ENCODE results near the gene RNASET2.

Gene RNASET2

DNA sequence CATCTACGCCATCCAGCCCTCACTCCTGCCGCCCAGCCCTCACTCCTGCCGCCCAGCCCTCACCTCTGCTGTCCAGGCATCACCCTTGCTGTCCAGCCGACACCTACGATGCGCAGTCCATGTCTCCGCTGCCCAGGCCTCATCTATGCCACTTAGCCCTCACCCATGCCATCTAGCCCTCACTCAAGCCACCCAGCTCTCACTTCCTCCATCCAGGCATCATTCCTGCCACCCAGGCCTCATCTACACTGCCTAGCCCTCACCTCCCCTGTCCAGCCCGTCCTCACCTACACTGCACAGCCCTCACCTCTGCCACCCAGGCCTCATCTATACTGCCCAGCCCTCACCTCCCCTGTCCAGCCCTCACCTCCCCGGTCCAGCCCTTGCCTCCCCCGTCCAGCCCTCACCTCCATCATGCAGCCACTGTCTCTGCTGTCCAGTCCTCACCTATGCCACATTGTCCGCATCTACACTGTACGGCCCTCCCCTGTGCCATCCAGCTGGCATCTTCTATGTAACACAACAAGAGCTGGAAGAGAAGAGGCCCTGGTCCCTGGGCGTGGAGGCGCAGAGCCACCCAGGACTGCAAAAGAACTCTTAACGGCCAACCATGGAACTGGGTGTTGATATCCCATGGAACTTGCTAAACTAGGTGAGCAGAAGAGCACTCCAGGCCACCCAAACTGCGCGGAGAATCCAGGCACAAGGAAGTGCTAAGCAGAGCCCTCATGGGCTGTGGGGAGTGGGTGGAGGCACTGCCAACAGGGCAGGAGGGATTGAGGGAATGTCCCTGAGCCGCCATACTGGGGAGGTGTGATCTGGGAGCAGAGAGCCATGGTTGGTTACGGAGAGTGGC is 31.0 kb downstream of the RNASET2 start:
- Histone ChIP-seq H2AFZ (ENCODE audit: low read length) (no peak overlapping the region), H3K23ac (ENCODE audit: low read depth, low read length, poor library complexity) (peak overlapping the region; percentile 74), H3K14ac (ENCODE audit: low read length) (no peak overlapping the region), H2AK5ac (ENCODE audit: low read depth, low read length) (no peak overlapping the region), H2BK5ac (ENCODE audit: low read length) (no peak overlapping the region), H3K36me3 (replicated peaks in 1 of 2; ENCODE audit: control insufficient read depth in 2 of 2, insufficient read depth in 2 of 2, low read length in 2 of 2) (peaks cover 0 to 6% of the 10 kb centered on the region in 2 donors), H3K4me1 (ENCODE audit: control insufficient read depth in 2 of 2, insufficient read depth in 1 of 2, low read depth in 1 of 2, low read length in 2 of 2) (peaks cover 15 to 20% of the 10 kb centered on the region in 2 donors), H4K8ac (ENCODE audit: low read depth, low read length) (peak overlapping the region; percentile 74), H3K4ac (ENCODE audit: low read length) (no peak overlapping the region), H2BK12ac (ENCODE audit: low read length) (no peak overlapping the region), H3K27ac (replicated peaks; ENCODE audit: low read length) (no peak overlapping the region), H4K91ac (ENCODE audit: low read depth, low read length, poor library complexity) (no peak overlapping the region), H2BK15ac (ENCODE audit: low read length) (no peak overlapping the region), H3K18ac (ENCODE audit: low read length) (peak overlapping the region; percentile 35), H2BK120ac (ENCODE audit: low read depth, low read length) (no peak overlapping the region), H3K4me2 (ENCODE audit: insufficient read depth, low read length, poor library complexity, severe bottlenecking) (no peak overlapping the region), H3K4me3 (ENCODE audit: low read length in 2 of 2) (no peak overlapping the region), H3K27me3 (ENCODE audit: control insufficient read depth in 3 of 3, insufficient read depth in 3 of 3, low read depth in 1 of 3, low read length in 3 of 3) (peaks cover 0 to 2% (median 0%) of the 10 kb centered on the region in 3 experiments), H3K9ac (ENCODE audit: low read depth, low read length, poor library complexity) (peak overlapping the region; percentile 78), H3K9me3 (replicated peaks in 1 of 2; ENCODE audit: control insufficient read depth in 2 of 2, insufficient read depth in 1 of 2, low read depth in 1 of 2, low read length in 2 of 2) (peaks cover 0 to 3% of the 10 kb centered on the region in 2 donors), H3K79me1 (ENCODE audit: low read depth, low read length) (peaks cover 1% of the 10 kb centered on the region)
- no peak for DNase-seq (ENCODE audit: low spot score)
- WGBS, 2 donors (ENCODE audit: extremely low coverage in 2 of 2, insufficient read length in 2 of 2, insufficient replicate concordance in 1 of 2), result no CpG with 5 or more reads among the region's 19 CpGs

DNA sequence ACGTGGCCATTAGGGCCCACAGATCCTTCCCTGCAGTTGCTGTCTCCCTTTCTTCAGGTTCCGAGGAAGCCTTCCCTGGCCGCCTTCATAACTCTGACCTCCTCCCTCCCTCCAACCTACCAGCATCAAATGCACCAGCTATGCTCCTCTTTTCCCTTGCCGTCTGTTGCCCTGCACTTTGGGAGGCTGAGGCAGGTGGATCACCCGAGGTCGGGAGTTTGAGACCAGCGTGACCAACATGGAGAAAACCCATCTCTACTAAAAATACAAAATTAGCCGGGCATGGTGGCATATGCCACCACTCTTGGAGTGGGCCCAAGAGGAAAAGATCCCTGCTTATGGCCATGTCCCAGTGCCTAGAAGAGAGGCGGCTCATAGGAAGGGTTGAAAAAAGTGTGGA is 31.8 kb downstream of the RNASET2 start:
- no peak overlapping the region for H3K4me2 ChIP-seq (ENCODE audit: insufficient read depth, low read length, poor library complexity, severe bottlenecking)
- H2AK5ac ChIP-seq (ENCODE audit: low read depth, low read length), result no peak overlapping the region
- DNase-seq (ENCODE audit: low spot score), result no peak

DNA sequence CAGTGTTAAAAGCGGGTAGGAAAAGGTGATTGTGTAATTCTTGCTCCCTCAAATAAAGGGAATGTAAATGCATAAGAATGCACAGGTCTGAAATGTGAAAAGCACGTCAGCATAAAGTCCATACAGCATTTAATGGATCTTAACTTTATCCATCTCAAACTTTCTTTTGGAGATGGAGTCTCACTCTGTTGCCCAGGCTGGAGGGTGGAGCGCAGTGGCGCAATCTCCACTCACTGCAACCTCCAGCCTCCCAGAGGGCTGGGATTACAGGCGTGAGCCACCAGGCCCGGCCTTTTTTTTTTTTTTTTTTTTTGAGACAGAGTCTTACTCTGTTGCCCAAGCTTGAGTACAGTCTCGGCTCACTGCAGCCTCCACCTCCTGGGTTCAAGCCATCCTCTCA is 33.4 kb downstream of the RNASET2 start:
- no peak overlapping the region for H2BK120ac ChIP-seq (ENCODE audit: low read depth, low read length)
- no peaks in the 10 kb centered on the region for H3K36me3 ChIP-seq (replicated peaks in 1 of 2; ENCODE audit: control insufficient read depth in 2 of 2, insufficient read depth in 2 of 2, low read length in 2 of 2)
- H2AFZ ChIP-seq (ENCODE audit: low read length), result no peak overlapping the region
- H3K23ac ChIP-seq (ENCODE audit: low read depth, low read length, poor library complexity), result no peak overlapping the region
- peaks cover 0 to 13% of the 10 kb centered on the region in 2 donors for H3K9me3 ChIP-seq (replicated peaks in 1 of 2; ENCODE audit: control insufficient read depth in 2 of 2, insufficient read depth in 1 of 2, low read depth in 1 of 2, low read length in 2 of 2)
- no peak overlapping the region for H3K4ac ChIP-seq (ENCODE audit: low read length)
- no peak overlapping the region for H3K14ac ChIP-seq (ENCODE audit: low read length)
- no peak overlapping the region for H3K9ac ChIP-seq (ENCODE audit: low read depth, low read length, poor library complexity)
- no peak overlapping the region for H3K27ac ChIP-seq (replicated peaks; ENCODE audit: low read length)
- H3K79me1 ChIP-seq (ENCODE audit: low read depth, low read length), result no peaks in the 10 kb centered on the region
- WGBS, 2 donors (ENCODE audit: extremely low coverage in 2 of 2, insufficient read length in 2 of 2, insufficient replicate concordance in 1 of 2), result no CpG with 5 or more reads among the region's 7 CpGs
- peaks cover 9 to 20% of the 10 kb centered on the region in 2 donors for H3K4me1 ChIP-seq (ENCODE audit: control insufficient read depth in 2 of 2, insufficient read depth in 1 of 2, low read depth in 1 of 2, low read length in 2 of 2)
- H2BK5ac ChIP-seq (ENCODE audit: low read length), result no peak overlapping the region
- H2BK12ac ChIP-seq (ENCODE audit: low read length), result no peak overlapping the region
- H2AK5ac ChIP-seq (ENCODE audit: low read depth, low read length), result no peak overlapping the region
- H3K4me2 ChIP-seq (ENCODE audit: insufficient read depth, low read length, poor library complexity, severe bottlenecking), result no peak overlapping the region
- no peak overlapping the region for H4K8ac ChIP-seq (ENCODE audit: low read depth, low read length)
- H3K4me3 ChIP-seq (ENCODE audit: low read length in 2 of 2), result no peak overlapping the region
- no peak overlapping the region for H4K91ac ChIP-seq (ENCODE audit: low read depth, low read length, poor library complexity)
- no peak overlapping the region for H2BK15ac ChIP-seq (ENCODE audit: low read length)
- H3K27me3 ChIP-seq (ENCODE audit: control insufficient read depth in 3 of 3, insufficient read depth in 3 of 3, low read depth in 1 of 3, low read length in 3 of 3), result no peaks in the 10 kb centered on the region
- no peak for DNase-seq (ENCODE audit: low spot score)
- H3K18ac ChIP-seq (ENCODE audit: low read length), result no peak overlapping the region

More for the DNA sequence above, 31.8 kb downstream of the RNASET2 start:
- H2BK120ac ChIP-seq (ENCODE audit: low read depth, low read length), result no peak overlapping the region
- H4K91ac ChIP-seq (ENCODE audit: low read depth, low read length, poor library complexity), result no peak overlapping the region
- H3K4ac ChIP-seq (ENCODE audit: low read length), result no peak overlapping the region
- no peaks in the 10 kb centered on the region for H3K27me3 ChIP-seq (ENCODE audit: control insufficient read depth in 3 of 3, insufficient read depth in 3 of 3, low read depth in 1 of 3, low read length in 3 of 3)
- H3K14ac ChIP-seq (ENCODE audit: low read length), result no peak overlapping the region
- no peak overlapping the region for H2AFZ ChIP-seq (ENCODE audit: low read length)
- no peaks in the 10 kb centered on the region for H3K79me1 ChIP-seq (ENCODE audit: low read depth, low read length)
- H2BK5ac ChIP-seq (ENCODE audit: low read length), result no peak overlapping the region
- H3K4me3 ChIP-seq (ENCODE audit: low read length in 2 of 2), result no peak overlapping the region
- no peak overlapping the region for H2BK12ac ChIP-seq (ENCODE audit: low read length)
- H3K36me3 ChIP-seq (replicated peaks in 1 of 2; ENCODE audit: control insufficient read depth in 2 of 2, insufficient read depth in 2 of 2, low read length in 2 of 2), result peaks cover 0 to 6% of the 10 kb centered on the region in 2 donors
- H3K4me1 ChIP-seq (ENCODE audit: control insufficient read depth in 2 of 2, insufficient read depth in 1 of 2, low read depth in 1 of 2, low read length in 2 of 2), result peaks cover 12 to 20% of the 10 kb centered on the region in 2 donors
- H3K27ac ChIP-seq (replicated peaks; ENCODE audit: low read length), result no peak overlapping the region
- H2BK15ac ChIP-seq (ENCODE audit: low read length), result no peak overlapping the region
- peaks cover 0 to 3% of the 10 kb centered on the region in 2 donors for H3K9me3 ChIP-seq (replicated peaks in 1 of 2; ENCODE audit: control insufficient read depth in 2 of 2, insufficient read depth in 1 of 2, low read depth in 1 of 2, low read length in 2 of 2)
- H3K18ac ChIP-seq (ENCODE audit: low read length), result no peak overlapping the region
- H3K9ac ChIP-seq (ENCODE audit: low read depth, low read length, poor library complexity), result no peak overlapping the region
- no peak overlapping the region for H3K23ac ChIP-seq (ENCODE audit: low read depth, low read length, poor library complexity)
- no CpG with 5 or more reads among the region's 9 CpGs for WGBS, 2 donors (ENCODE audit: extremely low coverage in 2 of 2, insufficient read length in 2 of 2, insufficient replicate concordance in 1 of 2)
- peak overlapping the region; percentile 26 for H4K8ac ChIP-seq (ENCODE audit: low read depth, low read length)

DNA sequence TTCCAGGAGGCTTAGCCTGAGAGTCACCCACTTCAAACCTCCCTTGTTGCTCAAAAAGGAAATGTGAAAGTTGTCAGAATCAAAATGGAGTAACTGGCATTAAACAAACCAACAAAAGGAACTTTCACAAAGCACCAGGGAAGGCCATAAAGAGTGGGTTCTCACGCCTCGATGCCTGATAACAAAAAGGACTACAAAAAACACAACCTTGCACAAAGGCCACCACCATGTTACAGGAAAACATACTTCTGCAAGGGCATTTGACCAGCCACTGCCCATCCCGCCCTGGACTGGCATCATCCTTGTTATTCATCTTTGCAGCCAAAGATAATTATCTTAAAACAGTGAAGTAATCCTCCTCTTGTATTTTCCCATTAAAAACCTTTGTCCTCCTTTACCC is 34.8 kb downstream of the RNASET2 start:
- Histone ChIP-seq H4K91ac (ENCODE audit: low read depth, low read length, poor library complexity) (no peak overlapping the region), H3K27ac (replicated peaks; ENCODE audit: low read length) (no peak overlapping the region), H2AFZ (ENCODE audit: low read length) (no peak overlapping the region), H3K9me3 (replicated peaks in 1 of 2; ENCODE audit: control insufficient read depth in 2 of 2, insufficient read depth in 1 of 2, low read depth in 1 of 2, low read length in 2 of 2) (peaks cover 0 to 18% of the 10 kb centered on the region in 2 donors), H2BK12ac (ENCODE audit: low read length) (no peak overlapping the region), H3K4me1 (ENCODE audit: control insufficient read depth in 2 of 2, insufficient read depth in 1 of 2, low read depth in 1 of 2, low read length in 2 of 2) (peaks cover 4 to 10% of the 10 kb centered on the region in 2 donors), H2BK5ac (ENCODE audit: low read length) (no peak overlapping the region), H3K18ac (ENCODE audit: low read length) (no peak overlapping the region), H3K36me3 (replicated peaks in 1 of 2; ENCODE audit: control insufficient read depth in 2 of 2, insufficient read depth in 2 of 2, low read length in 2 of 2) (no peaks in the 10 kb centered on the region), H2AK5ac (ENCODE audit: low read depth, low read length) (no peak overlapping the region), H3K23ac (ENCODE audit: low read depth, low read length, poor library complexity) (no peak overlapping the region), H3K79me1 (ENCODE audit: low read depth, low read length) (no peaks in the 10 kb centered on the region), H3K4ac (ENCODE audit: low read length) (no peak overlapping the region), H3K4me2 (ENCODE audit: insufficient read depth, low read length, poor library complexity, severe bottlenecking) (no peak overlapping the region), H3K9ac (ENCODE audit: low read depth, low read length, poor library complexity) (no peak overlapping the region), H4K8ac (ENCODE audit: low read depth, low read length) (no peak overlapping the region), H3K14ac (ENCODE audit: low read length) (no peak overlapping the region), H2BK15ac (ENCODE audit: low read length) (no peak overlapping the region), H3K27me3 (ENCODE audit: control insufficient read depth in 3 of 3, insufficient read depth in 3 of 3, low read depth in 1 of 3, low read length in 3 of 3) (no peaks in the 10 kb centered on the region), H3K4me3 (ENCODE audit: low read length in 2 of 2) (no peak overlapping the region), H2BK120ac (ENCODE audit: low read depth, low read length) (no peak overlapping the region)
- DNase-seq (ENCODE audit: low spot score), result peak; percentile 9
- no CpG with 5 or more reads among the region's 3 CpGs for WGBS, 2 donors (ENCODE audit: extremely low coverage in 2 of 2, insufficient read length in 2 of 2, insufficient replicate concordance in 1 of 2)
